Neural crest cell (in vitro differentiated cells): ENCODE data around the gene ZDHHC11. TPM values are rescaled to one million over a fixed set of nuclear protein-coding genes. Genes with fewer than 3 reads are reported as not detected.
"Not testable (repeated sequence)": the region's sequence is repeated elsewhere in the genome, so short reads cannot be mapped to it uniquely, and the experiment has no call there.

Source experiments
- DNase-seq: peaks from one replicate; pipeline ENCODE4 v3.0.0; 2021; ENCODE audit warnings: low read depth, mixed read lengths, low spot score
- H3K27ac Mint-ChIP-seq: one replicate; pipeline ENCODE4 v1.8.0; 2021; ENCODE audit warnings: mild to moderate bottlenecking, mixed read lengths; ENCODE audit not compliant: unreplicated experiment
- H3K27me3 Mint-ChIP-seq: 2 replicates; pipeline ENCODE4 v1.8.0; 2021; ENCODE audit warnings: low read depth, mild to moderate bottlenecking, mixed read lengths
- H3K36me3 Mint-ChIP-seq: 2 replicates; pipeline ENCODE4 v1.8.0; 2021; ENCODE audit warnings: low read depth, mild to moderate bottlenecking, mixed read lengths
- H3K4me1 Mint-ChIP-seq: 2 replicates; pipeline ENCODE4 v1.8.0; 2021; ENCODE audit warnings: mixed read lengths
- H3K4me3 Mint-ChIP-seq: one replicate; pipeline ENCODE4 v1.8.0; 2021; ENCODE audit warnings: mild to moderate bottlenecking, mixed read lengths
- H3K9me3 Mint-ChIP-seq: 2 replicates; pipeline ENCODE4 v1.8.0; 2021; ENCODE audit warnings: mixed read lengths
- CTCF ChIP-seq: fragments of 200-600 bp; sonication (generic); conservative IDR thresholded peaks from 2 replicates; pipeline ENCODE4 v1.5.0; 2021; ENCODE audit warnings: antibody characterized with exemption, mild to moderate bottlenecking
- total RNA-seq: library from RNA; stranded (reverse); gene quantifications from 2 replicates; pipeline ENCODE4 v1.2.1, GENCODE V29; 2021

ZDHHC11 gene
- total RNA-seq, 1 donor from 2014 or later, result 17.2 TPM

- Mint-ChIP-seq H3K9me3 (no peaks in the 10 kb centered on the region), H3K4me3 (peak overlapping the region; percentile 49), H3K36me3 (no peaks in the 10 kb centered on the region), H3K4me1 (peaks cover 28% of the 10 kb centered on the region), H3K27me3 (peaks cover 2% of the 10 kb centered on the region), H3K27ac (peak overlapping the region; percentile 90)
- peak; percentile 67 for DNase-seq
- TF ChIP-seq CTCF, result no peak
Observed at GRCh38 chr5:757931-758697, 92.7 kb downstream of the ZDHHC11 start.

- Mint-ChIP-seq H3K9me3 (no peaks in the 10 kb centered on the region), H3K27ac (peak overlapping the region; percentile 91), H3K27me3 (peaks cover 2% of the 10 kb centered on the region), H3K36me3 (no peaks in the 10 kb centered on the region), H3K4me1 (peaks cover 28% of the 10 kb centered on the region), H3K4me3 (peak overlapping the region; percentile 49)
- DNase-seq, result no peak
- TF ChIP-seq CTCF, result no peak
Observed at GRCh38 chr5:757346-757930, 93.3 kb downstream of the ZDHHC11 start.

- Mint-ChIP-seq H3K4me3 (no peak overlapping the region), H3K27ac (peak overlapping the region; percentile 91), H3K4me1 (peaks cover 28% of the 10 kb centered on the region), H3K9me3 (no peaks in the 10 kb centered on the region), H3K27me3 (peaks cover 2% of the 10 kb centered on the region), H3K36me3 (no peaks in the 10 kb centered on the region)
- no peak for TF ChIP-seq CTCF
- no peak for DNase-seq
Observed at GRCh38 chr5:756865-757345, 93.9 kb downstream of the ZDHHC11 start.

DNA sequence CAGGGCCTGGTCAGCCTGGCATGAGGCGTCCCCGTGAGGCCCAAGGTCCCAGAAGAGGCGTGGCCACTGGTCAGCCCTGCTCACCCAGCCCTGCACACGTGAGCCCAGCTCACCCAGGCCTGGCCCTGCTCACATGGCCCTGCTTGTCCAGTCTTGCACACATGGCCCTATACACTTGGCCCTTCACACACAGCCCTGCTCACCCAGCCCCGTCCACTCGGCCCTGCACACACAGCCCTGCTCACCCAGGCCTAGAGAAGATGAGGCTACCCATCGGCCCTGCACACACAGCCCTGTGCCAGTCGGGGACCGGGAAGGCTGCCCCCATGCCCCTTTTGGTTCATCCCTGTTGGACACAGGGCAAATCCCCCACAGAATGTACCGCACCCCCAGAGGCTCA lies 94.6 kb downstream of the ZDHHC11 start:
- H3K9me3 Mint-ChIP-seq, result no peaks in the 10 kb centered on the region
- H3K36me3 Mint-ChIP-seq, result no peaks in the 10 kb centered on the region
- peak overlapping the region; percentile 86 for H3K27ac Mint-ChIP-seq
- TF ChIP-seq CTCF, result no peak
- H3K4me3 Mint-ChIP-seq, result no peak overlapping the region
- peaks cover 28% of the 10 kb centered on the region for H3K4me1 Mint-ChIP-seq
- peaks cover 2% of the 10 kb centered on the region for H3K27me3 Mint-ChIP-seq
- DNase-seq, result no peak

DNA sequence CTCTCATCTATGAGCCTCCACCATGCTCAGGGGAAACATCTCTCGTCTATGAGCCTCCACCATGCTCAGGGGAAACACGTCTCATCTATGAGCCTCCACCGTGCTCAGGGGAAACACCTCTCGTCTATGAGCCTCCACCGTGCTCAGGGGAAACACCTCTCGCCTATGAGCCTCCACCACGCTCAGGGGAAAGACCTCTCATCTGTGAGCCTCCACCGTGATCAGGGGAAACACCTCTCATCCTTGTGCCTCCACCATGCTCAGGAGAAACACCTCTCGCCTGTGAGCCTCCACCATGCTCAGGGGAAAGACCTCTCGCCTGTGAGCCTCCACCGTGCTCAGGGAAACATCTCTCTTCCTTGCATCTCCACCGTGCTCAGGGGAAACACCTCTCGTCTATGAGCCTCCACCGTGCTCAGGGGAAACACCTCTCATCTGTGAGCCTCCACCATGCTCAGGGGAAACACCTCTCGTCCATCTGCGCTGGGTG lies 96.6 kb downstream of the ZDHHC11 start:
- peaks cover 24% of the 10 kb centered on the region for H3K4me1 Mint-ChIP-seq
- DNase-seq, H3K4me3 Mint-ChIP-seq, H3K9me3 Mint-ChIP-seq, H3K27me3 Mint-ChIP-seq, H3K36me3 Mint-ChIP-seq: not testable (repeated sequence)
- H3K27ac Mint-ChIP-seq, result peak overlapping the region; percentile 19

DNA sequence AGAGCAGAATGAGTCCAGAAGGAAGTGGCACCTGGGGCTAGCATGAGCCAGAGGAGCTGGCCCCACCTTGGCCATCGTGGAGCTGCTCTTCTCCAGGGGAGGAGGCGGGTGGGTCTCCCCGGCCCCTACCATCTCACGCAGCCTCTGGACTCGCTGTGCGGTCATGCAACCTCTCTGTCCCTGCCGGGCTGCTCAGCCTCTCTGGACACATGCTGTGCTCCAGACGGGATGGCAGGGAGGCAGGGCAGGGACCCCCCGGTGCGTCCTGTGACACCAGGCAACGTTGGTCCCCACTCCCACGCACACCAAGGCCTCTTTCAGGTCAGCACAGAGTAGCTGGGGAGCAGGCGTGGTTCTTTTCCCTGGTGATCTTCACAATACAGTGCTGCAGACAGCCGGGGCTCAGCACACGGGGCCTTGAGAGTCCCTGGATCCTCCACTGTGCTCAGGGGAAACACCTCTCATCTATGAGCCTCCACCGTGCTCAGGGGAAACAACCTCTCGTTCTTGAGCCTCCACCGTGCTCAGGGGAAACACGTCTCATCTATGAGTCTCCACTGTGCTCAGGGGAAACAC lies 97.1 kb downstream of the ZDHHC11 start:
- peaks cover 19% of the 10 kb centered on the region for H3K4me1 Mint-ChIP-seq
- not testable (repeated sequence) for H3K36me3 Mint-ChIP-seq, DNase-seq, H3K27me3 Mint-ChIP-seq, H3K4me3 Mint-ChIP-seq, H3K9me3 Mint-ChIP-seq
- H3K27ac Mint-ChIP-seq, result peak overlapping the region; percentile 19

- not testable (repeated sequence) for H3K27ac Mint-ChIP-seq, DNase-seq, H3K36me3 Mint-ChIP-seq, H3K27me3 Mint-ChIP-seq, H3K4me1 Mint-ChIP-seq, H3K9me3 Mint-ChIP-seq, H3K4me3 Mint-ChIP-seq
Observed at GRCh38 chr5:752532-753115, 98.2 kb downstream of the ZDHHC11 start.

DNA sequence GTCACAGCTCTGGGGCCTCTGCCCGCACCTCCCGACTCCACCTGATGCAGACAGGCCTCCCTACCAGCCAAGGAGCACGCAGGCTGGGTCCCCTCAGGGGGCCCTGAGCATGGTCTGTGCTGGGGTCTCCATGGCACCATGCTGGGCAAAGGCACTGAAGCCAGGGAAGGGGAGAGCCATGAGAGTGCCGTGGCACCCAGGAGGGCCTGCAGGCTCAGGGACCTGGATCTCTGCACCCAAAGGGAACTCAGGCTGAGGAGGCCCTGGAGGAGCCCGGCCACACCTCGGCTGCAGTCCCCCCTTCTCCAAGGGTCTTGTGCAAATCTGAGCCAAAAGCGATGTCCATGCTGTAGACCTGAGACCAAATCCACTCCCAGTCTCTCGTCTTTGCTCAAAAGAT lies 98.8 kb downstream of the ZDHHC11 start:
- H3K27me3 Mint-ChIP-seq, H3K9me3 Mint-ChIP-seq, H3K36me3 Mint-ChIP-seq, DNase-seq, H3K4me3 Mint-ChIP-seq, H3K4me1 Mint-ChIP-seq, H3K27ac Mint-ChIP-seq: not testable (repeated sequence)
